ENCODE results near the gene EFHC1. TPM values are rescaled to one million over a fixed set of nuclear protein-coding genes. Genes with fewer than 3 reads are reported as not detected.

EFHC1 gene
- total RNA-seq, 1 donor = 30.3 TPM

GRCh38 chr6:52558266-52559000, 138.3 kb downstream of the EFHC1 start:
- peak; percentile 56 for DNase-seq (ENCODE audit: low read depth)
- no peak overlapping the region for H3K4me3 ChIP-seq (ENCODE audit: low read depth, low read length)
- TF ChIP-seq CTCF (IDR thresholded peaks at IDR 0.05; ENCODE audit: insufficient read depth, low read length) = no peak

GRCh38 chr6:52560462-52560861, 140.3 kb downstream of the EFHC1 start:
- H3K4me3 ChIP-seq (ENCODE audit: low read depth, low read length) = no peak overlapping the region
- no peak for DNase-seq (ENCODE audit: low read depth)
- no peak for TF ChIP-seq CTCF (IDR thresholded peaks at IDR 0.05; ENCODE audit: insufficient read depth, low read length)

GRCh38 chr6:52562911-52563310, 142.8 kb downstream of the EFHC1 start:
- no peak overlapping the region for H3K4me3 ChIP-seq (ENCODE audit: low read depth, low read length)
- peak; percentile 56 for DNase-seq (ENCODE audit: low read depth)
- no peak for TF ChIP-seq CTCF (IDR thresholded peaks at IDR 0.05; ENCODE audit: insufficient read depth, low read length)

- H3K4me3 ChIP-seq (ENCODE audit: low read depth, low read length) = no peak overlapping the region
- TF ChIP-seq CTCF (IDR thresholded peaks at IDR 0.05; ENCODE audit: insufficient read depth, low read length) = no peak
- no peak for DNase-seq (ENCODE audit: low read depth)
Observed at GRCh38 chr6:52564856-52565255, 144.7 kb downstream of the EFHC1 start.

- H3K4me3 ChIP-seq (ENCODE audit: low read depth, low read length) = no peak overlapping the region
- TF ChIP-seq CTCF (IDR thresholded peaks at IDR 0.05; ENCODE audit: insufficient read depth, low read length) = no peak
- no peak for DNase-seq (ENCODE audit: low read depth)
Observed at GRCh38 chr6:52566201-52566600, 146.1 kb downstream of the EFHC1 start.

- H3K4me3 ChIP-seq (ENCODE audit: low read depth, low read length) = no peak overlapping the region
- peak; percentile 86 for DNase-seq (ENCODE audit: low read depth)
- TF ChIP-seq CTCF (IDR thresholded peaks at IDR 0.05; ENCODE audit: insufficient read depth, low read length) = no peak
Observed at GRCh38 chr6:52566853-52567279, 146.7 kb downstream of the EFHC1 start.

GRCh38 chr6:52568320-52568719, 148.2 kb downstream of the EFHC1 start:
- peak; percentile 46 for DNase-seq (ENCODE audit: low read depth)
- no peak for TF ChIP-seq CTCF (IDR thresholded peaks at IDR 0.05; ENCODE audit: insufficient read depth, low read length)
- H3K4me3 ChIP-seq (ENCODE audit: low read depth, low read length) = peak overlapping the region; percentile 17

Measured in fibroblast of the aortic adventitia (primary cell).